Measurements from ENCODE around the gene INMT.

DNA sequence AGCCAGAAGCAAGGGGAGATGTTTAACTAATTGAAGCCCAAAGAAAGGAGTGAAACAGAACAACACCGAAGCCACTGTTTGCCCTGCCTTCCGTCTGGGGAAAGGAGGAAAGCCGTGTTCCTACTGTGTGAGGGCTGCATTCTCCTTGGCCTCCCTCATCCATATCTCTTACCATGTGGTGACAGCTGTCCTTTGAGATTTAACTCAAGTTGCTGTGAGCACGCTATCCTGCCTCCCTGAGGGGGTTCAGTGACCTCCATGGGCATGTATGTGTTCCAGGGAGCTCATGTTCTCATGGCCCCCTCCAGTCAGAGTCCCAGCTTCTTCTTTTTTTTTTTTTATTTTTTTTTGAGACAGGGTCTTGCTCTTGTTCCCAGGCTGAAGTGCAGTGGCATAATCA, 43.5 kb upstream of the INMT start:
- TF ChIP-seq, protein P1, sequence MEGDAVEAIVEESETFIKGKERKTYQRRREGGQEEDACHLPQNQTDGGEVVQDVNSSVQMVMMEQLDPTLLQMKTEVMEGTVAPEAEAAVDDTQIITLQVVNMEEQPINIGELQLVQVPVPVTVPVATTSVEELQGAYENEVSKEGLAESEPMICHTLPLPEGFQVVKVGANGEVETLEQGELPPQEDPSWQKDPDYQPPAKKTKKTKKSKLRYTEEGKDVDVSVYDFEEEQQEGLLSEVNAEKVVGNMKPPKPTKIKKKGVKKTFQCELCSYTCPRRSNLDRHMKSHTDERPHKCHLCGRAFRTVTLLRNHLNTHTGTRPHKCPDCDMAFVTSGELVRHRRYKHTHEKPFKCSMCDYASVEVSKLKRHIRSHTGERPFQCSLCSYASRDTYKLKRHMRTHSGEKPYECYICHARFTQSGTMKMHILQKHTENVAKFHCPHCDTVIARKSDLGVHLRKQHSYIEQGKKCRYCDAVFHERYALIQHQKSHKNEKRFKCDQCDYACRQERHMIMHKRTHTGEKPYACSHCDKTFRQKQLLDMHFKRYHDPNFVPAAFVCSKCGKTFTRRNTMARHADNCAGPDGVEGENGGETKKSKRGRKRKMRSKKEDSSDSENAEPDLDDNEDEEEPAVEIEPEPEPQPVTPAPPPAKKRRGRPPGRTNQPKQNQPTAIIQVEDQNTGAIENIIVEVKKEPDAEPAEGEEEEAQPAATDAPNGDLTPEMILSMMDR (IDR thresholded peaks at IDR 0.05; ENCODE audit: low read depth, low read length, poor library complexity, severe bottlenecking), result no peak
- TF ChIP-seq EZH2phosphoT487 (IDR thresholded peaks at IDR 0.05; ENCODE audit: borderline replicate concordance, low read length), result no peak

All from DOHH2 (cell line).